ENCODE data around the gene UPP2.

The UPP2 gene

DNA sequence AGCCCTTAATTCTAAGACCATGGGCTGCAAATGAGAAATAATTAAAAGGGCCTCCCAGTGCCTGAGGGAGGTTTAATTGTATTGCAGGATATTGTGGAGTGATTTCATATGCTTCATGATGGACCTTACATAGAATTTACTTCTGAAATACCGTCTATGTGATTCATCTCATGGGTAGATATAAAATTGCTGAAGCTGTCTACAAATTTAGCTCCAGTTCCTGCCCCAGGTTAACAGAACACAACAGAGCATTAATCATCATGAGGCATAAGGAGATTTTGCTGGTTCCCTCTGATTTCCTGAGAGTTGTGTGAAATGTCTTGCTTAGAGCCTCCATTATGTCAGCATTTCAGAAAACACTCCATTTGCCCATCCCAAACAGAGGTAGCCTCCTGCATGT, 770 bp downstream of the UPP2 start:
- TF ChIP-seq, protein P1, sequence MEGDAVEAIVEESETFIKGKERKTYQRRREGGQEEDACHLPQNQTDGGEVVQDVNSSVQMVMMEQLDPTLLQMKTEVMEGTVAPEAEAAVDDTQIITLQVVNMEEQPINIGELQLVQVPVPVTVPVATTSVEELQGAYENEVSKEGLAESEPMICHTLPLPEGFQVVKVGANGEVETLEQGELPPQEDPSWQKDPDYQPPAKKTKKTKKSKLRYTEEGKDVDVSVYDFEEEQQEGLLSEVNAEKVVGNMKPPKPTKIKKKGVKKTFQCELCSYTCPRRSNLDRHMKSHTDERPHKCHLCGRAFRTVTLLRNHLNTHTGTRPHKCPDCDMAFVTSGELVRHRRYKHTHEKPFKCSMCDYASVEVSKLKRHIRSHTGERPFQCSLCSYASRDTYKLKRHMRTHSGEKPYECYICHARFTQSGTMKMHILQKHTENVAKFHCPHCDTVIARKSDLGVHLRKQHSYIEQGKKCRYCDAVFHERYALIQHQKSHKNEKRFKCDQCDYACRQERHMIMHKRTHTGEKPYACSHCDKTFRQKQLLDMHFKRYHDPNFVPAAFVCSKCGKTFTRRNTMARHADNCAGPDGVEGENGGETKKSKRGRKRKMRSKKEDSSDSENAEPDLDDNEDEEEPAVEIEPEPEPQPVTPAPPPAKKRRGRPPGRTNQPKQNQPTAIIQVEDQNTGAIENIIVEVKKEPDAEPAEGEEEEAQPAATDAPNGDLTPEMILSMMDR (IDR thresholded peaks at IDR 0.05; ENCODE audit: insufficient read depth, low read depth, low read length, missing control alignments) = no peak
- no peak overlapping the region for H3K4me3 ChIP-seq (ENCODE audit: low read depth, low read length)

DNA sequence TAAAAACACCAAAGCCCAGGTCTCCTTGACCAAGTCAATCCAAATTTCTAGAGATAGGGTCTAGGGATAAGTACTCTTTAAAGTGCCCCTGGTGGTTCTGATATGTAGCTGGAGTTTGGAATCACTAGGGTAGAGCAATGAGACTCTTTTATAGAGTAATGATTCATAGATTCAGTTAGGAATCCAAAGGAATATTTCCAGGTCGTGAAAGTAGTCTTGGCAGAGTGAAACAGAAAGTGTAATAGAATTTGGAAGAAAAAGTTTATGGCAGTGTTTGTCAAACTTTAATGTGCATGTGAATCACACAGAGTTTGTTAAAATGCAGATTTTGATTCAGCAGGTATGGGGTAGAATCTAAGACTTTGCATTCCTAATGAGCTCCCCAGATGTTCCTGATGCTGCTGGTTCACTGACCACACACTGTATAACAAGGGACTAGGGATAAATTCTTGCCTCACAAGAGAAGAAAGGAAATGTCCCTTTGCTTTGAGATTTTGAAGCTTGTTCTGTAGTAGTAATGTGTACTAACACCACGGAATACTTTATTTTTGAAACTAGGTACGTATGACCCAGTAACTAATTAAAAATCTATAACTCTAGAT, 1.8 kb downstream of the UPP2 start:
- DNase-seq (ENCODE audit: low read depth) = no peak
- H3K4me3 ChIP-seq (ENCODE audit: low read depth, low read length) = no peak overlapping the region
- TF ChIP-seq, protein P1 (IDR thresholded peaks at IDR 0.05; ENCODE audit: insufficient read depth, low read depth, low read length, missing control alignments) = no peak

More for the DNA sequence above, 770 bp downstream of the UPP2 start:
- DNase-seq (ENCODE audit: low read depth) = no peak

DNA sequence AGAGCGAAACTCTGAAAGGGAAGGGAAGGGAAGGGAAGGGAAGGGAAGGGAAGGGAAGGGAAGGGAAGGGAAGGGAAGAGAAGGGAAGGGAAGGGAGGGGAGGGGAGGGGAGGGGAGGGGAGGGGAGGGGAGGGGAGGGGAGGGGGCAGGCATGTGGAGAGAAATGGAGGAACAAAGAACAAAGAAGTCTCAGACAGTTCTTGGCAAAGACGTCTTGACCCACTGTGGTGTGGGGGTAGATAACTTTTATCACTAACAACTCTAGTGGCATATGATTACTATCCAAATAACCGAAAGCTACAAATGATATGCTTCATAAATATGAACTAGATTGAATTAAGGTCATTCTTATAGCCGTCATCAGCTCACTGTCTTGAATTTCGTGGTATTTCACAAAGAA, 3.2 kb downstream of the UPP2 start:
- DNase-seq (ENCODE audit: low read depth) = no peak
- TF ChIP-seq, protein P1 (IDR thresholded peaks at IDR 0.05; ENCODE audit: insufficient read depth, low read depth, low read length, missing control alignments) = no peak
- H3K4me3 ChIP-seq (ENCODE audit: low read depth, low read length) = no peak overlapping the region

DNA sequence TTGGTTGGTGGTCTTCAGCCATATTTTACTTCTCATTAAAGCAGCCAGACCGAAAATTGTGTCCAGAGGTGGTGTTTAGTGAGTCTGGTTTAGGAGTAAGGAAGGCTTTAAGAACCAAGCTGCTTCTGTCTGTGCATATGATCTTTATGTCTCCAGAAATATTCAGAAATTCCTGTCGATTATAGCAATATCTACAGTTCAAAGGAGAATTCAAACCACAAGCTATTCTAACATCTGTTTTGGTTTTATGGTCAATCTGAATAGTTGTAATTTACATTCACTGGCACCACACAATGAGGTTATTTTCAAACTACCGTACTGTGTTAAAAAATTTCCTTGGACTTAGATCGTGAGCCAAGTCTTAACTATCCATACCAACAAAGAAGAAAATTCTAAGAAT, 11.3 kb downstream of the UPP2 start:
- no peak for DNase-seq (ENCODE audit: low read depth)
- TF ChIP-seq, protein P1 (IDR thresholded peaks at IDR 0.05; ENCODE audit: insufficient read depth, low read depth, low read length, missing control alignments) = no peak
- no peak overlapping the region for H3K4me3 ChIP-seq (ENCODE audit: low read depth, low read length)

DNA sequence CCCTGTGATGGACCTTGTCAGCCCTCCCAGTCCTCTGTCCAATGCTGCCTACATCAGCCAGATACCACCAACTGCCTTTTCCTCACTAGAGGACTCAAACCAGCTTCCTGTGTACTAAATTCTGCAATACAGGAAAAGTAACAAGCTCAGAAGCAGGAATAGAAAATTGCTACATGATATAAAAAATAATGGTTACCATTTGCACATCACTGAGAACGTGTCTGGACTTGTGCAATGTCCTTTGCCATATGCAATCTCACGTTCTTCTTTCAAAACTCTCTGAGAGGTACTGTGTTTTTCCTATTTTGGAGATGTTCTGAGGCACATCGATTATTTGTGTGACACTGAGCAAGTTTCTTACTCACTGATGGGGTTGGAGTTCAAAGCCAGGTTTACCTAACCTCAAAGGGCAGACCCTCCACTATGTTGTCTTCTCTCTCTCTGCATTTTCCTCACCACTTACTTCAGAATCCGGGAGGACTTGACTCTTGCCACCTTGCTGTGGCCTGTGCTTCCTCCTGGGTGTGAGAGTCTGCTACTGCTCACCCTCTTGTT, 12.1 kb downstream of the UPP2 start:
- H3K4me3 ChIP-seq (ENCODE audit: low read depth, low read length) = no peak overlapping the region
- no peak for DNase-seq (ENCODE audit: low read depth)
- TF ChIP-seq, protein P1 (IDR thresholded peaks at IDR 0.05; ENCODE audit: insufficient read depth, low read depth, low read length, missing control alignments) = no peak

DNA sequence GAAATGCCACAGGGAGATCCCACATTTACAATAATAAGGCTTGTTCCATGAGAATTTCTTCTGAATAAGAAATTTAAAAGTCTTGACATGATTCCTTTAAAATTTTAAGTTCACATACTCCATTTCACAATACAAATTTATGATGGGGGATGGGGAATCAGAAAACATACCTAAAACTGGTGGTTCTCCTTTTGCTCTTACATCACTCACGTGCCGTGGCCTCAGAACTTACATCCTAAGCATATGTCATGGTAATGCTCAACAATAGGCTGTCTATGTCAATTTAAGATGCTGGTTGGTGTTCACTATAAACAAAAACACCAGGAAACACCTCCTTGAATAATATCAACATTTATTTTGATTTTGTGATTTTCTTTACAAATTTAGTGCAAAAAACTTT, 12.8 kb downstream of the UPP2 start:
- TF ChIP-seq, protein P1 (IDR thresholded peaks at IDR 0.05; ENCODE audit: insufficient read depth, low read depth, low read length, missing control alignments) = no peak
- H3K4me3 ChIP-seq (ENCODE audit: low read depth, low read length) = no peak overlapping the region
- no peak for DNase-seq (ENCODE audit: low read depth)
